K562 (cell line): ENCODE measurements around the gene ECSCR. TPM values are rescaled to one million over a fixed set of nuclear protein-coding genes. Genes with fewer than 3 reads are reported as not detected.

ENCODE experiments used
- ATAC-seq: fragments of 200-7000 bp; cut with Tn5 transposase; 3 replicates; pipeline ENCODE4 v1.9.1; 2020; ENCODE audit warnings: moderate library complexity
- BruUV-seq: library from RNA; stranded (reverse); fragments of 400-500 nt; replicated peaks from 2 replicates; lab custom pipeline; 2021; lab: Mats Ljungman, UMichigan
- CTCF ChIA-PET: fragments of 300-600 bp; formaldehyde crosslinking; extraction: SDS; loops from one replicate; lab custom pipeline; 2021; ENCODE audit warnings: low intra/inter-chr PET ratio; lab: Yijun Ruan, JAX
- POLR2A ChIA-PET: fragments of 300-600, 350-650 bp; sonication (Branson Sonifier 250); formaldehyde crosslinking; extraction: SDS; loops from one replicate; lab custom pipeline; 2021; ENCODE audit warnings: antibody characterized with exemption, inconsistent platforms; lab: Yijun Ruan, JAX
- DNase-seq, 4 experiments: peaks; one replicate each; pipeline versions ENCODE4 v3.0.0 to v3.0.0-alpha.2; 2011 to 2018; ENCODE audit warnings: low spot score in 3 of 4, mixed read lengths in 3 of 4; ENCODE audit errors: extremely low read depth in 1 of 4
- FAIRE-seq: peaks from 2 replicates; lab custom pipeline; 2011; peaks lifted over from hg19 to GRCh38; lab: Jason Lieb, UNC
- H2AFZ ChIP-seq: 2 replicates; pipeline ENCODE4 v1.6.0; 2011; ENCODE audit warnings: low read depth, low read length, control low read depth, inconsistent platforms
- H3K27ac ChIP-seq: fragments of 200-600 bp; 3 replicates; pipeline ENCODE4 v1.8.0; 2011; ENCODE audit warnings: low read depth, mild to moderate bottlenecking, control low read depth, inconsistent platforms, low read length, moderate library complexity, mixed read lengths; ENCODE audit errors: extremely low read depth
- H3K27me3 ChIP-seq, 2 experiments: fragments of 300-600 bp in 1 of 2; 2 replicates in 1 of 2; 3 replicates in 1 of 2; pipeline versions ENCODE4 v1.6.0 to v1.8.0; 2011; ENCODE audit warnings: inconsistent platforms in 2 of 2, low read length in 2 of 2, mild to moderate bottlenecking in 1 of 2, mixed read lengths in 1 of 2, moderate library complexity in 1 of 2; ENCODE audit not compliant: control insufficient read depth in 2 of 2, insufficient read depth in 2 of 2
- H3K36me3 ChIP-seq: fragments of 300-600 bp; 3 replicates; pipeline ENCODE4 v1.8.0; 2011; ENCODE audit warnings: mild to moderate bottlenecking, low read length, inconsistent platforms; ENCODE audit not compliant: control insufficient read depth, insufficient read depth
- H3K4me1 ChIP-seq, 2 experiments: fragments of 200-600 bp in 1 of 2; replicated peaks in 1 of 2; 2 replicates in 1 of 2; 3 replicates in 1 of 2; pipeline versions ENCODE4 v1.5.1 to v1.8.0; 2011; ENCODE audit warnings: inconsistent platforms in 2 of 2, low read length in 2 of 2, mild to moderate bottlenecking in 1 of 2, mixed read lengths in 1 of 2, moderate library complexity in 1 of 2; ENCODE audit not compliant: control insufficient read depth in 2 of 2, insufficient read depth in 2 of 2
- H3K4me2 ChIP-seq: 2 replicates; pipeline ENCODE4 v1.6.1; 2011; ENCODE audit warnings: low read length, control low read depth, inconsistent platforms, mixed read lengths; ENCODE audit not compliant: insufficient read depth
- H3K4me3 ChIP-seq: fragments of 200-600 bp; sonication (generic), shearing (Covaris generic); 2 replicates; pipeline ENCODE4 v1.5.1; 2016; ENCODE audit warnings: control low read depth, inconsistent platforms
- H3K79me2 ChIP-seq: fragments of 200-600 bp; 3 replicates; pipeline ENCODE4 v1.8.0; 2011; ENCODE audit warnings: low read length, inconsistent platforms; ENCODE audit not compliant: control insufficient read depth, insufficient read depth
- H3K9ac ChIP-seq, 2 experiments: 2 replicates each; pipeline versions ENCODE4 v1.6.0 to v1.6.1; 2011; ENCODE audit warnings: low read depth in 2 of 2, low read length in 2 of 2, control low read depth in 1 of 2, inconsistent platforms in 1 of 2, mild to moderate bottlenecking in 1 of 2, mixed read lengths in 1 of 2; ENCODE audit not compliant: insufficient read depth in 1 of 2
- H3K9me1 ChIP-seq: one replicate; pipeline ENCODE4 v1.6.0; 2011; ENCODE audit warnings: inconsistent platforms, mild to moderate bottlenecking, low read length, moderate library complexity; ENCODE audit not compliant: control insufficient read depth, insufficient read depth
- H3K9me3 ChIP-seq: replicated peaks from 2 replicates; pipeline ENCODE4 v1.5.1; 2011; ENCODE audit warnings: low read depth, low read length, inconsistent platforms; ENCODE audit not compliant: control insufficient read depth, insufficient read depth
- H4K20me1 ChIP-seq: replicated peaks from 2 replicates; pipeline ENCODE4 v1.6.1; 2011; ENCODE audit warnings: low read length, inconsistent platforms, mixed read lengths; ENCODE audit not compliant: control insufficient read depth, insufficient read depth
- FUS ChIP-seq: fragments of 200-400 bp; formaldehyde crosslinking; optimal IDR thresholded peaks from 2 replicates; pipeline ENCODE3; 2017; ENCODE audit warnings: low read depth, low read length
- HNRNPLL ChIP-seq: fragments of 200-400 bp; formaldehyde crosslinking; IDR thresholded peaks from 2 replicates; pipeline ENCODE4 v1.6.1; 2017; ENCODE audit warnings: low read length, low read depth, mild to moderate bottlenecking; ENCODE audit not compliant: poor library complexity, severe bottlenecking
- KAT8 ChIP-seq: fragments of 450-650 bp; IDR thresholded peaks from 2 replicates; pipeline ENCODE4 v1.6.1; 2016; ENCODE audit warnings: low read depth, mild to moderate bottlenecking
- NCOA2 ChIP-seq, 2 experiments: fragments of 450-650 bp; IDR thresholded peaks; 2 replicates each; pipeline ENCODE4 v1.6.1; 2018; ENCODE audit warnings: mild to moderate bottlenecking in 2 of 2, moderate library complexity in 1 of 2; ENCODE audit not compliant: partially characterized antibody in 2 of 2
- POLR2A ChIP-seq: fragments of 450-650 bp; conservative IDR thresholded peaks from 2 replicates; pipeline ENCODE4 v1.6.1; 2016
- RERE ChIP-seq: sonication (generic); formaldehyde crosslinking; IDR thresholded peaks from 2 replicates; pipeline ENCODE4 v1.8.0; 2023; ENCODE audit warnings: missing genetic modification reagents, mild to moderate bottlenecking, borderline replicate concordance
- SNAPC5 ChIP-seq: fragments of 250-450 bp; sonication (Bioruptor Pico); IDR thresholded peaks from 2 replicates; pipeline ENCODE4 v1.8.0; 2021; ENCODE audit warnings: moderate library complexity, mild to moderate bottlenecking, inconsistent platforms
- ZBTB1 ChIP-seq: sonication (generic); formaldehyde crosslinking; IDR thresholded peaks from 2 replicates; pipeline ENCODE4 v1.8.1; 2023; ENCODE audit warnings: missing genetic modification reagents, low read depth, mild to moderate bottlenecking, borderline replicate concordance
- ZNF354B ChIP-seq: fragments of 250-450 bp; sonication (Bioruptor Pico); IDR thresholded peaks from 2 replicates; pipeline ENCODE4 v1.4.0; 2020
- WGBS: fragments of 100-300 bp; shearing (Covaris generic); methylation state at CpG from one replicate; pipeline ENCODE4 v1.1.6; 2016; ENCODE audit warnings: low coverage, mixed read lengths; ENCODE audit not compliant: insufficient coverage; ENCODE audit errors: missing lambda C conversion rate; 5-methylcytosine and 5-hydroxymethylcytosine counted together
- in situ Hi-C: fragments of 300-500 bp; cut with MboI; formaldehyde crosslinking; loops from 4 replicates; pipeline ENCODE4 v1.15.0; 2018; ENCODE audit warnings: inconsistent platforms, mixed read lengths
- intact Hi-C: fragments of 100-400 bp; cut with micrococcal nuclease; formaldehyde crosslinking; loops from 2 replicates; pipeline ENCODE4 v1.14.2; 2022
- polyA plus RNA-seq, 8 experiments: library from polyadenylated mRNA; depleted of rRNA in 4 of 8; stranded (reverse) in 5 of 8; unstranded in 3 of 8; fragments of >200 nt; fragmentation: Nextera tagmentation in 2 of 8; fragmentation: Illumina TruSeq in 1 of 8; extraction: Ambion mirVana in 2 of 8; extraction: Trizol in 1 of 8; gene quantifications; 2 replicates each; pipeline versions ENCODE4 v1.2.1 to v1.2.3, GENCODE V29; 2011 to 2014; ENCODE audit warnings: inconsistent platforms in 1 of 8, missing spikeins in 1 of 8
- total RNA-seq, 7 experiments: library from RNA; depleted of rRNA in 6 of 7; stranded (reverse); fragments of >200 nt in 6 of 7; fragmentation: Illumina TruSeq in 2 of 7; extraction: Trizol in 2 of 7; gene quantifications; 2 replicates each; pipeline versions ENCODE4 v1.2.1 to v1.2.3, GENCODE V29; 2011 to 2021; ENCODE audit warnings: low replicate concordance in 1 of 7
- TF ChIP-seq, protein P1 (sequence below): fragments of 250-450 bp; sonication (Bioruptor Pico); IDR thresholded peaks from 2 replicates; pipeline ENCODE4 v1.4.0; 2020; ENCODE audit warnings: mild to moderate bottlenecking
- TF ChIP-seq, protein P2 (sequence below): fragments of 250-450 bp; sonication (Bioruptor Pico); IDR thresholded peaks from 2 replicates; pipeline ENCODE4 v1.8.0; 2022; ENCODE audit warnings: inconsistent platforms, mild to moderate bottlenecking, moderate library complexity, borderline replicate concordance

ECSCR gene
- total and polyA plus RNA-seq, 9 of the 15 experiments (the other 6 are each of a cell fraction or from before 2014, with no cell fraction given), result 0.10 to 0.25 (median 0.13) TPM; not detected in 6

- TF ChIP-seq RERE (CRISPR knock-in tag) (no peak), KAT8 (no peak)
Observed at GRCh38 chr5:139451176-139451575, 11.4 kb downstream of the ECSCR start (continued).

- BruUV-seq, result no TSS peak
- Histone ChIP-seq H3K4me2 (no peak overlapping the region; the same call in 1 of the 2 replicates), H3K4me1 (peaks cover 0 to 11% of the 10 kb centered on the region in 2 experiments; a peak in 3 of 5 replicates), H3K27me3 (no peaks in the 10 kb centered on the region), H3K27ac (no peak overlapping the region), H4K20me1 (no peaks in the 10 kb centered on the region), H3K4me3 (no peak overlapping the region), H3K36me3 (no peaks in the 10 kb centered on the region), H3K9me3 (no peaks in the 10 kb centered on the region), H3K79me2 (no peaks in the 10 kb centered on the region), H3K9me1 (no peaks in the 10 kb centered on the region), H3K9ac (no peak overlapping the region), H2AFZ (peak overlapping the region; percentile 25; the same call in 1 of the 2 replicates)
- ChIA-PET POLR2A (interaction anchor here (0.6 kb wide), 2 partner anchors 34 to 151 kb away, joined by 3 read pairs; no protein-coding TSS in a partner anchor), CTCF (no interaction called here)
- peak in 1 of 4 experiments; percentile 49 for DNase-seq
- intact Hi-C loops (no loop called here), in situ Hi-C loops (no loop called here)
- WGBS, result 46% methylated on average over 5 of the region's 5 CpGs
- peak; percentile 69 for FAIRE-seq
- ATAC-seq, result peak; percentile 65
- no peak for TF ChIP-seq FUS
- TF ChIP-seq SNAPC5 (CRISPR knock-in tag), result no peak
- TF ChIP-seq, protein P1, sequence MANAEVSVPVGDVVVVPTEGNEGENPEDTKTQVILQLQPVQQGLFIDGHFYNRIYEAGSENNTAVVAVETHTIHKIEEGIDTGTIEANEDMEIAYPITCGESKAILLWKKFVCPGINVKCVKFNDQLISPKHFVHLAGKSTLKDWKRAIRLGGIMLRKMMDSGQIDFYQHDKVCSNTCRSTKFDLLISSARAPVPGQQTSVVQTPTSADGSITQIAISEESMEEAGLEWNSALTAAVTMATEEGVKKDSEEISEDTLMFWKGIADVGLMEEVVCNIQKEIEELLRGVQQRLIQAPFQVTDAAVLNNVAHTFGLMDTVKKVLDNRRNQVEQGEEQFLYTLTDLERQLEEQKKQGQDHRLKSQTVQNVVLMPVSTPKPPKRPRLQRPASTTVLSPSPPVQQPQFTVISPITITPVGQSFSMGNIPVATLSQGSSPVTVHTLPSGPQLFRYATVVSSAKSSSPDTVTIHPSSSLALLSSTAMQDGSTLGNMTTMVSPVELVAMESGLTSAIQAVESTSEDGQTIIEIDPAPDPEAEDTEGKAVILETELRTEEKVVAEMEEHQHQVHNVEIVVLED (CRISPR knock-in tag), result no peak
- TF ChIP-seq HNRNPLL, result no peak
- no peak for TF ChIP-seq NCOA2 (IDR thresholded peaks at IDR 0.05; ENCODE audit: partially characterized antibody in 2 of 2)
- no peak for TF ChIP-seq ZNF354B (CRISPR knock-in tag)
- TF ChIP-seq ZBTB1 (CRISPR knock-in tag), result no peak
- TF ChIP-seq POLR2A, result no peak
- TF ChIP-seq, protein P2, sequence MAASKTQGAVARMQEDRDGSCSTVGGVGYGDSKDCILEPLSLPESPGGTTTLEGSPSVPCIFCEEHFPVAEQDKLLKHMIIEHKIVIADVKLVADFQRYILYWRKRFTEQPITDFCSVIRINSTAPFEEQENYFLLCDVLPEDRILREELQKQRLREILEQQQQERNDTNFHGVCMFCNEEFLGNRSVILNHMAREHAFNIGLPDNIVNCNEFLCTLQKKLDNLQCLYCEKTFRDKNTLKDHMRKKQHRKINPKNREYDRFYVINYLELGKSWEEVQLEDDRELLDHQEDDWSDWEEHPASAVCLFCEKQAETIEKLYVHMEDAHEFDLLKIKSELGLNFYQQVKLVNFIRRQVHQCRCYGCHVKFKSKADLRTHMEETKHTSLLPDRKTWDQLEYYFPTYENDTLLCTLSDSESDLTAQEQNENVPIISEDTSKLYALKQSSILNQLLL (CRISPR knock-in tag), result no peak
Observed at GRCh38 chr5:139446956-139447779, 15.4 kb downstream of the ECSCR start.
